ENCODE measurements around the gene PROK1. TPM values are rescaled to one million over a fixed set of nuclear protein-coding genes. Genes with fewer than 3 reads are reported as not detected.

PROK1 gene
- total and polyA plus RNA-seq, 9 donors = 39.4 to 428 (median 245) TPM

DNA sequence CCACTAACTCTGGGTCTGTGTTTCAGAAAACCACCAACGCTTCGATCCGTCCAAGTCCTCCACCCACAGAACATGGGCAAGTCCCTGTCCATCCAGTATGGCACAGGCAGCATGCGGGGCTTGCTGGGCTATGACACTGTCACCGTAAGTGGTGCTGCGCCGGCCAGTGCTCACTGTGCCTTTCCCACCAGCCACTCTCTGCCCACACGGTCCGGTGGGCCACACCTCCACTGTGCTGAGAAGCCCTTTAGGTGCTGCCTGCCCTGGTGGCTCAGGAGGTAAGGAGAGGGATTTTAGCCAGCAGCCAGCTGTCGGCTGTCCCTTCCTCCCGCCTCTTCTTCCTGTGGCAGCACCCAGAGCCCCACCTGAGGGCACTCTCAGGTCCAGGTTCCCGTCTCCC, 33.9 kb downstream of the PROK1 start:
- WGBS, 3 donors = 86 to 88% (median 88%) methylated on average over 12 of the region's 12 CpGs
- no peak for TF ChIP-seq POLR2A (IDR thresholded peaks at IDR 0.05)
- no peak for DNase-seq
- no peak overlapping the region for H3K4me3 ChIP-seq
- no peak overlapping the region for H3K27ac ChIP-seq
- no peaks in the 10 kb centered on the region for H3K36me3 ChIP-seq
- H3K9me3 ChIP-seq = no peaks in the 10 kb centered on the region
- H3K4me1 ChIP-seq (ENCODE audit: insufficient read depth) = no peaks in the 10 kb centered on the region
- intact Hi-C loops (cut with DNase I) = no loop called here
- H3K27me3 ChIP-seq = no peaks in the 10 kb centered on the region

- DNase-seq = no peak
- no peaks in the 10 kb centered on the region for H3K9me3 ChIP-seq
- H3K4me3 ChIP-seq = no peak overlapping the region
- no peak overlapping the region for H3K27ac ChIP-seq
- TF ChIP-seq POLR2A (IDR thresholded peaks at IDR 0.05) (no peak), EP300 (IDR thresholded peaks at IDR 0.05) (no peak), CTCF (IDR thresholded peaks at IDR 0.05) (no peak)
- intact Hi-C loops (cut with DNase I) = no loop called here
- H3K4me1 ChIP-seq (ENCODE audit: insufficient read depth) = no peaks in the 10 kb centered on the region
- WGBS, 3 donors = 17 to 35% (median 33%) methylated on average over 2 of the region's 2 CpGs
- H3K36me3 ChIP-seq = no peaks in the 10 kb centered on the region
- no peaks in the 10 kb centered on the region for H3K27me3 ChIP-seq
Measured at GRCh38 chr1:110485725-110486124, 34.8 kb downstream of the PROK1 start.

DNA sequence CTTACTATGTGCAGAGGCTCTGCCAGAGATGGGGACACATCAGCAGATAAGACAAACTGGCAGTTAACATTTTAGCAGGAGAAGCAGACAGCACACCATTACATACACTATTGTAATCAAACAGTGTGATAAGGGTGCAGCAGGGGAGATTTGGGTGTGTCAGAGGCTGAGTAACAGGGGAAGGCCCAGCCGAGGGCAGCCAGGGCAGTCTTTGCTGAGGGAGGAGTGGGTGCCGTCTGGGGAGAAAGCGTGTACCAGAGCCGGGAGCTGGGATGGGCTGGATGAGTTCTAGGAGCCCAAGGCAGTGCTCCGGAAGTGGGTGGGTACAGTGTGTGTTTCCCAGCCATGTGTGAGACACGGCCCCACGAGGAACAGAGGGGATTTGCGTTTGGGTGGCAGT, 36.8 kb downstream of the PROK1 start:
- Histone ChIP-seq H3K4me1 (ENCODE audit: insufficient read depth) (peaks cover 6% of the 10 kb centered on the region), H3K27me3 (no peaks in the 10 kb centered on the region), H3K9me3 (no peaks in the 10 kb centered on the region), H3K27ac (no peak overlapping the region), H3K36me3 (no peaks in the 10 kb centered on the region), H3K4me3 (no peak overlapping the region)
- 46 to 54% (median 49%) methylated on average over 8 of the region's 8 CpGs for WGBS, 3 donors
- intact Hi-C loops (cut with DNase I) = no loop called here
- DNase-seq = no peak
- TF ChIP-seq POLR2A (IDR thresholded peaks at IDR 0.05) (no peak), CTCF (IDR thresholded peaks at IDR 0.05) (no peak), EP300 (IDR thresholded peaks at IDR 0.05) (no peak)

- H3K9me3 ChIP-seq = no peaks in the 10 kb centered on the region
- no peak overlapping the region for H3K4me3 ChIP-seq
- WGBS, 3 donors = 82 to 83% (median 83%) methylated on average over 12 of the region's 12 CpGs
- intact Hi-C loops (cut with DNase I) = no loop called here
- H3K36me3 ChIP-seq = no peaks in the 10 kb centered on the region
- TF ChIP-seq CTCF (IDR thresholded peaks at IDR 0.05) (no peak), EP300 (IDR thresholded peaks at IDR 0.05) (no peak), POLR2A (IDR thresholded peaks at IDR 0.05) (no peak)
- no peak for DNase-seq
- H3K27me3 ChIP-seq = no peaks in the 10 kb centered on the region
- H3K27ac ChIP-seq = no peak overlapping the region
- H3K4me1 ChIP-seq (ENCODE audit: insufficient read depth) = peaks cover 8% of the 10 kb centered on the region
Measured at GRCh38 chr1:110488161-110488560, 37.2 kb downstream of the PROK1 start.

DNA sequence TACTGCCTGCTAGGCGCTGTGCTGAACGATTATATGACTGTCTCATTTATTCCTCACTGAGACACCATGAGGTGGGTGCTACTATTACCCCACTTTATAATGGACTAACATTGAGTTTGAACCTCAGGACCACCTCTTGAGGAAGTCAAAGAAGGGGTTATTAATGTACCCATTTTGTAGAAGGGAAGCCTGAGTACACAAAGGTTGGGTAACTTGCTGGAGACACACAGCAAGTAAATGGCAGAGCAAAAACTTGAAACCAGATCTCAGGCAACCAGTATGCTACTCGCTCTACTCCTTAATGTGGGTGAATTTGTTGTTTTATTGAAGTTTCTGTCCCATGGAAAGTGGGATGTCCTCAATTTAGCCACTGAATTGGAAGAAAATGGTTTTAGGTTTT, 37.9 kb downstream of the PROK1 start:
- intact Hi-C loops (cut with DNase I) = no loop called here
- H3K4me3 ChIP-seq = no peak overlapping the region
- no peaks in the 10 kb centered on the region for H3K9me3 ChIP-seq
- 60 to 64% (median 64%) methylated on average over 3 of the region's 3 CpGs for WGBS, 3 donors
- peaks cover 8% of the 10 kb centered on the region for H3K4me1 ChIP-seq (ENCODE audit: insufficient read depth)
- no peaks in the 10 kb centered on the region for H3K27me3 ChIP-seq
- no peaks in the 10 kb centered on the region for H3K36me3 ChIP-seq
- TF ChIP-seq EP300 (IDR thresholded peaks at IDR 0.05) = no peak
- no peak for TF ChIP-seq POLR2A (IDR thresholded peaks at IDR 0.05)
- TF ChIP-seq CTCF (IDR thresholded peaks at IDR 0.05) = no peak
- DNase-seq = no peak
- no peak overlapping the region for H3K27ac ChIP-seq

Measured in ovary (tissue), 9 donors.